WI38 (cell line): ENCODE measurements around the gene TM4SF18.

ENCODE experiments used
- H3K4me3 ChIP-seq: 2 replicates; pipeline ENCODE4 v1.5.1; 2011; ENCODE audit warnings: low read depth, mild to moderate bottlenecking, control low read depth, low read length
- CTCF ChIP-seq: IDR thresholded peaks from 2 replicates; pipeline ENCODE4 v1.5.1; 2012; ENCODE audit warnings: low read depth, mild to moderate bottlenecking, control low read depth, low read length

TM4SF18 gene

GRCh38 chr3:149310796-149311534, 22.5 kb downstream of the TM4SF18 start:
- TF ChIP-seq CTCF: no peak

GRCh38 chr3:149307435-149307783, 26.0 kb downstream of the TM4SF18 start:
- no peak overlapping the region for H3K4me3 ChIP-seq
- no peak for TF ChIP-seq CTCF

More at GRCh38 chr3:149310796-149311534, 22.5 kb downstream of the TM4SF18 start:
- no peak overlapping the region for H3K4me3 ChIP-seq

GRCh38 chr3:149306751-149307434, 26.5 kb downstream of the TM4SF18 start:
- no peak for TF ChIP-seq CTCF
- H3K4me3 ChIP-seq: no peak overlapping the region

- no peak for TF ChIP-seq CTCF
- H3K4me3 ChIP-seq: no peak overlapping the region
These were observed 28.1 kb downstream of the TM4SF18 start for GRCh38 chr3:149305376-149305775.

- H3K4me3 ChIP-seq: no peak overlapping the region
- no peak for TF ChIP-seq CTCF
These were observed 33.3 kb downstream of the TM4SF18 start for GRCh38 chr3:149299938-149300801.

GRCh38 chr3:149296972-149297371, 36.5 kb downstream of the TM4SF18 start:
- no peak overlapping the region for H3K4me3 ChIP-seq
- TF ChIP-seq CTCF: no peak

- no peak for TF ChIP-seq CTCF
- no peak overlapping the region for H3K4me3 ChIP-seq
These were observed 40.8 kb downstream of the TM4SF18 start for GRCh38 chr3:149292666-149293065.
